Measurements from ENCODE around the gene EIF2B2. TPM values are rescaled to one million over a fixed set of nuclear protein-coding genes. Genes with fewer than 3 reads are reported as not detected.

EIF2B2 gene
- total RNA-seq, 6 donors from 2014 or later, result 22.2 to 40.7 (median 32.5) TPM

- Histone ChIP-seq H3K36me3 (no peaks in the 10 kb centered on the region), H3K9me3 (no peaks in the 10 kb centered on the region), H3K27ac (no peak overlapping the region), H3K4me3 (no peak overlapping the region), H3K27me3 (no peaks in the 10 kb centered on the region), H3K4me1 (peaks cover 9 to 25% (median 16%) of the 10 kb centered on the region in 4 donors)
- no peak for DNase-seq
- WGBS, 2 donors, result 82 to 85% methylated on average over 9 to 11 of the region's 11 CpGs
- TF ChIP-seq POLR2A (IDR thresholded peaks at IDR 0.05), result no peak
- no peak for ATAC-seq (ENCODE audit: low FRiP score in 2 of 2)
These were observed 26.2 kb upstream of the EIF2B2 start for GRCh38 chr14:74976264-74977113.

- DNase-seq, result no peak
- Histone ChIP-seq H3K27ac (no peak overlapping the region), H3K9me3 (no peaks in the 10 kb centered on the region), H3K27me3 (no peaks in the 10 kb centered on the region), H3K4me1 (peaks cover 10 to 25% (median 16%) of the 10 kb centered on the region in 4 donors), H3K36me3 (no peaks in the 10 kb centered on the region), H3K4me3 (no peak overlapping the region)
- TF ChIP-seq POLR2AphosphoS5 (IDR thresholded peaks at IDR 0.05), result no peak
- no peak for TF ChIP-seq CTCF (IDR thresholded peaks at IDR 0.05)
- TF ChIP-seq EP300 (IDR thresholded peaks at IDR 0.05), result no peak
- no peak for TF ChIP-seq POLR2A (IDR thresholded peaks at IDR 0.05)
- ATAC-seq (ENCODE audit: low FRiP score in 2 of 2), result no peak
- WGBS, 2 donors, result 64 to 67% methylated on average over 4 to 8 of the region's 12 CpGs
These were observed 25.4 kb upstream of the EIF2B2 start for GRCh38 chr14:74977164-74977900.

GRCh38 chr14:74977901-74978385 lies 24.8 kb upstream of the EIF2B2 start:
- Histone ChIP-seq H3K9me3 (no peaks in the 10 kb centered on the region), H3K27ac (no peak overlapping the region), H3K4me1 (peaks cover 10 to 25% (median 14%) of the 10 kb centered on the region in 4 donors), H3K4me3 (no peak overlapping the region), H3K36me3 (no peaks in the 10 kb centered on the region), H3K27me3 (no peaks in the 10 kb centered on the region)
- ATAC-seq (ENCODE audit: low FRiP score in 2 of 2) (no peak), DNase-seq (no peak)
- TF ChIP-seq CTCF (IDR thresholded peaks at IDR 0.05) (no peak), POLR2A (IDR thresholded peaks at IDR 0.05) (no peak), EP300 (IDR thresholded peaks at IDR 0.05) (no peak)
- 71 to 82% methylated on average over 5 to 6 of the region's 6 CpGs for WGBS, 2 donors

GRCh38 chr14:74978416-74978947 lies 24.2 kb upstream of the EIF2B2 start:
- Histone ChIP-seq H3K27ac (no peak overlapping the region), H3K36me3 (no peaks in the 10 kb centered on the region), H3K4me1 (peaks cover 5 to 19% (median 11%) of the 10 kb centered on the region in 4 donors), H3K27me3 (no peaks in the 10 kb centered on the region), H3K4me3 (no peak overlapping the region), H3K9me3 (no peaks in the 10 kb centered on the region)
- 85 to 88% methylated on average over 7 to 10 of the region's 11 CpGs for WGBS, 2 donors
- DNase-seq (no peak), ATAC-seq (ENCODE audit: low FRiP score in 2 of 2) (no peak)
- TF ChIP-seq CTCF (IDR thresholded peaks at IDR 0.05) (no peak), POLR2AphosphoS5 (IDR thresholded peaks at IDR 0.05) (no peak), EP300 (IDR thresholded peaks at IDR 0.05) (no peak), POLR2A (IDR thresholded peaks at IDR 0.05) (no peak)

DNA sequence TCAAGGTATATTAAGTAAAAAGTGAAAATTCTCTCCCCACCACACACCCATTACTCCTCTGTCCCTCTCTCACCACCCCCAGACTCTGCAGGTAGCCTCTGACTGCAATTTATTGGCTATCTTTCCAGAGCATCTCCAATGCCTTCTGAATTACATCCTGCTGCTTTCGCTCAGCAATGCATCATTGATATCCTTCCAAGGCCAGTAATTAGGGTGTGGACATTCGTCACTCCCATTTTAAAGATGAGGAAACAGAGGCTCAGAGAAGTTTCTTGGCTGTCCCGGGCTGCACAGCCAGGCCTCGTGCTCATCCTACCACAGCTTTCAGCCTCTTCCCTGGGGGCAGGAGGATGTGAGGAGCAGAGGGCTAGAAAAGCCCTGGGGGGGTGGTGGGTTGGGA lies 23.7 kb upstream of the EIF2B2 start:
- no peaks in the 10 kb centered on the region for H3K27me3 ChIP-seq
- ATAC-seq (ENCODE audit: low FRiP score in 2 of 2) (no peak), DNase-seq (no peak)
- H3K9me3 ChIP-seq, result no peaks in the 10 kb centered on the region
- H3K36me3 ChIP-seq, result no peaks in the 10 kb centered on the region
- WGBS, 2 donors, result 82 to 91% methylated on average over 4 of the region's 4 CpGs
- no peak overlapping the region for H3K4me3 ChIP-seq
- H3K27ac ChIP-seq, result no peak overlapping the region
- TF ChIP-seq CTCF (IDR thresholded peaks at IDR 0.05) (no peak), EP300 (IDR thresholded peaks at IDR 0.05) (no peak), POLR2AphosphoS5 (IDR thresholded peaks at IDR 0.05) (no peak), POLR2A (IDR thresholded peaks at IDR 0.05) (no peak)
- H3K4me1 ChIP-seq, result peaks cover 3 to 18% (median 9%) of the 10 kb centered on the region in 4 donors
